ENCODE results near the gene FTMT.
"Not testable (repeated sequence)": the region's sequence is repeated elsewhere in the genome, so short reads cannot be mapped to it uniquely, and the experiment has no call there.

Gene FTMT

DNA sequence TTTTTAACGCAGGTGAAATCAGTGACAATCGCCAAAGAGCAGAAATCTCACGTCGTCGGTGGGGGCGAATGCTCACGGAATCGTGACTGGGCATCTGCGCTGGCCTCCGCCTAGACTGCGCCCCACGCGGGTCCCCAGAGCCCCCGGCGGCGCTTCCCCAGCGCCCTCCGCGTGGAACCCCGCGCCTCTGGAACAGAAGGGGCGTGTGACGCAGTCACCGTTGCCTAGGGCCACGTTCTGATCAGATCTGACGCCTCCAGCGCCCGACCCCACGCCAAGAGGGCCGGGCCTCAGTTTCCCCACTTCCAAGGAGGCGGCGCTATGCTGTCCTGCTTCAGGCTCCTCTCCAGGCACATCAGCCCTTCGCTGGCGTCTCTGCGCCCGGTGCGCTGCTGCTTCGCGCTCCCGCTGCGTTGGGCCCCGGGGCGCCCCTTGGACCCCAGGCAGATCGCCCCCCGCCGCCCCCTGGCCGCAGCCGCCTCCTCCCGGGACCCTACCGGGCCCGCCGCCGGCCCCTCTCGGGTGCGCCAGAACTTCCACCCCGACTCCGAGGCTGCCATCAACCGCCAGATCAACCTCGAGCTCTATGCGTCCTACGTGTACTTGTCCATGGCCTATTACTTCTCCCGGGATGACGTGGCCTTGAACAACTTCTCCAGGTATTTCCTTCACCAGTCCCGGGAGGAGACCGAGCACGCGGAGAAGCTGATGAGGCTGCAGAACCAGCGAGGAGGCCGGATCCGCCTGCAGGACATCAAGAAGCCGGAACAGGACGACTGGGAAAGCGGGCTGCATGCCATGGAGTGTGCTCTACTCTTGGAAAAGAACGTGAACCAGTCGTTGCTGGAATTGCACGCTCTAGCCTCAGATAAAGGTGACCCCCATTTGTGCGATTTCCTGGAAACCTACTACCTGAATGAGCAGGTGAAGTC is at the start of gene FTMT:
FTMT (plus strand) TSS at position 240 of the 932 bp plus-strand sequence; CDS start at position 322, 82 bp downstream.
- H3K4me3 ChIP-seq (ENCODE audit: low read depth, low read length) = no peak within 1 kb of the TSS
- ChIA-PET CTCF (no interaction called here), POLR2A (no interaction called here)
- DNase-seq (ENCODE audit: low read depth, low spot score) = no peak
- TF ChIP-seq, protein P1, sequence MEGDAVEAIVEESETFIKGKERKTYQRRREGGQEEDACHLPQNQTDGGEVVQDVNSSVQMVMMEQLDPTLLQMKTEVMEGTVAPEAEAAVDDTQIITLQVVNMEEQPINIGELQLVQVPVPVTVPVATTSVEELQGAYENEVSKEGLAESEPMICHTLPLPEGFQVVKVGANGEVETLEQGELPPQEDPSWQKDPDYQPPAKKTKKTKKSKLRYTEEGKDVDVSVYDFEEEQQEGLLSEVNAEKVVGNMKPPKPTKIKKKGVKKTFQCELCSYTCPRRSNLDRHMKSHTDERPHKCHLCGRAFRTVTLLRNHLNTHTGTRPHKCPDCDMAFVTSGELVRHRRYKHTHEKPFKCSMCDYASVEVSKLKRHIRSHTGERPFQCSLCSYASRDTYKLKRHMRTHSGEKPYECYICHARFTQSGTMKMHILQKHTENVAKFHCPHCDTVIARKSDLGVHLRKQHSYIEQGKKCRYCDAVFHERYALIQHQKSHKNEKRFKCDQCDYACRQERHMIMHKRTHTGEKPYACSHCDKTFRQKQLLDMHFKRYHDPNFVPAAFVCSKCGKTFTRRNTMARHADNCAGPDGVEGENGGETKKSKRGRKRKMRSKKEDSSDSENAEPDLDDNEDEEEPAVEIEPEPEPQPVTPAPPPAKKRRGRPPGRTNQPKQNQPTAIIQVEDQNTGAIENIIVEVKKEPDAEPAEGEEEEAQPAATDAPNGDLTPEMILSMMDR (IDR thresholded peaks at IDR 0.05; ENCODE audit: insufficient read depth, low read length, missing control alignments) = no peak

DNA sequence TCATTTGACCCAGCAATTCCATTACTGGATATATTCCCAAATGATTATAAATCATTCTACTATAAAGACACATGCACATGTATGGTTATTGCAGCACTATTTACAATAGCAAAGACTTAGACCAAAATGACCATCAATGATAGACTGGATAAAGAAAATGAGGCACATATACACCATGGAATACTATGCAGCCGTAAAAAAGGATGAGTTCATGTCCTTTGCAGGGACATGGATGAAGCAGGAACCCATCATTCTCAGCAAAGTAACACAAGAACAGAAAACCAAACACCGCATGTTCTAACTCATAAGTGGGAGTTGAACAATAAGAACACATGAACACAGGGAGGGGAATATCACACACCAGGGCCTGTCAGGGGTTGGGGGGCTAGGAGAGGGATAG is 46.4 kb upstream of the FTMT start:
- DNase-seq (ENCODE audit: low read depth, low spot score); POLR2A ChIA-PET; H3K4me3 ChIP-seq (ENCODE audit: low read depth, low read length); CTCF ChIA-PET: not testable (repeated sequence)

DNA sequence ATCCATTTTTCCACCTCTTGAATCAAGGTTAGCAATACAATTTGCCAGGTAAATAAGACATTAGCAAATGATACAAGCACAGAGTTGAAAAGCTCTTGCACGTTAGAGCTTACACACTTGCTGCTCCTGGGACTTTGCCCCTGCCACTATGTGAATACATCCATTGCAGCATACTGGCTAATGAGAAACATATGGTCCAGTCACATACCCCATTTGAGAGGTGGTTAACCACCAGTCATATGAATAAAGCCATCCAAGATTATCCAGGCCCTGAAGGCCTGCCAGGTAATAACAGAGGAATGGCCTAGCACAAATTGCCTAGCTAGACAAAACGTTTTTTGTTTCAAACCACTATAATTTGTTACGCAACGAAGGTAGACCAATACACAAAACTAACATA is 45.8 kb upstream of the FTMT start:
- ChIA-PET CTCF (no interaction called here), POLR2A (no interaction called here)
- no peak for DNase-seq (ENCODE audit: low read depth, low spot score)
- TF ChIP-seq, protein P1 (IDR thresholded peaks at IDR 0.05; ENCODE audit: insufficient read depth, low read length, missing control alignments) = no peak
- no peak overlapping the region for H3K4me3 ChIP-seq (ENCODE audit: low read depth, low read length)

DNA sequence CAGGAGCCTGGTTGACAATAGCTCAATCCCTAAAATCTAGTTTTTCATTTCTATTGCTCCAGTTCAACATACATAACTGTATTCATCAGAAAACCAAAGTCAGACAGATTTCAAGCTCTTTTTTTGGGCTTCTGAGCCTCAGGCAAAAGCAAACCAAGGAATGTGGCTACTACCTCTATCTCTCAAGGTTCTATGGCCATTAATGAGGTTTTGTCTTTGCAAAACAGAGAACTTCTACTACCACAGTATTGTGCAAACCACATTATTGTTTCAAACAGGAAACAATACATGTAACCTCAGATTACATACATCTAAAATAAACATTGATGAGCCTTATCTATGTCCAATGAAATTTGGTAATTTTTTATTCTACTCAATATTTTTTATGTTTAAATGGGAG is 35.5 kb upstream of the FTMT start:
- ChIA-PET CTCF (no interaction called here), POLR2A (no interaction called here)
- no peak overlapping the region for H3K4me3 ChIP-seq (ENCODE audit: low read depth, low read length)
- TF ChIP-seq, protein P1 (IDR thresholded peaks at IDR 0.05; ENCODE audit: insufficient read depth, low read length, missing control alignments) = no peak
- no peak for DNase-seq (ENCODE audit: low read depth, low spot score)

DNA sequence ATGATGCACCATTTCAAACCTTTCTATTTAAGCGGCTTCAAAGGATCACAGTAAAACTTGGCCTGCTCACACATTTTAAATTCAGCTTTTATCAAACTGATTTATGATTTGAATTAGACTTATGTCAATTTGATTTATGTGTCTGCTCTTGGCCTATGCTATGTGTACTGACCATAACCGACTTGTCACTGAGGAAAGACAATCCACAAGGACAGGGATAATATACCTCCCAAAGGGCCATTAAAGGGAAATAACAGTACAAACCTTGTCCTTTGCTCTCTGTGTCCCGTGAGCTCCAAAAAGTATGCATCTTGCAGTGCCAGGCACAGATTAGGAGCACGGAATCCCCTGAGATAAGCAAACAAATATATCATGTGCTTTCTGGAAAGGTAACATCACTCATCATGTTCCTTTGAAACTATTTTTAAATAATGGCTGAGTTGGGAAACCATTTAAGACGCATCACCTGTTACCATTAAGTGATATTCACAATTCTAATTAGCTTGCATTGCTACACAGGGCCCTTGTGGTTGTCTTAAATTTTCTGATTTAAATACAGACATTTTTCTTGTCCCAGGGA is 31.9 kb upstream of the FTMT start:
- H3K4me3 ChIP-seq (ENCODE audit: low read depth, low read length) = no peak overlapping the region
- CTCF ChIA-PET = no interaction called here
- POLR2A ChIA-PET = no interaction called here
- TF ChIP-seq, protein P1 (IDR thresholded peaks at IDR 0.05; ENCODE audit: insufficient read depth, low read length, missing control alignments) = no peak
- no peak for DNase-seq (ENCODE audit: low read depth, low spot score)

DNA sequence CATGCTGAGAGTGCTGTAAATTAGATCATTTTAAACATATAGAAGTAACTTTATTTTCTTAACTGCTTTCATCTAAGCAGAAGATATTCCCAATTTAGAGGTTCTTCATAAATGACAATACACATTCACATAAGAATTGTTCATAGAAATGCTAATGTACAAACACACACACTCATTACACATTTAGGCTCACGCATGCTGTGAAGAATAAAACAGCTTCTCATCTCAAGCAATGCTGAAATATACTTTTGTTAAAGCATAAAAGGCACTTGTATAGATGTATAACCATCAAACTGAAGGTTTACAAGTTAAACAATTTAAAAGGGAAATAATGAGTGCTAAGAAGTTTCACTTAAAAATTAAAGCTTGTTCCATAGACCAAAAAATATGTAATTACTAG is 18.1 kb upstream of the FTMT start:
- ChIA-PET POLR2A (no interaction called here), CTCF (no interaction called here)
- no peak for DNase-seq (ENCODE audit: low read depth, low spot score)
- no peak overlapping the region for H3K4me3 ChIP-seq (ENCODE audit: low read depth, low read length)
- TF ChIP-seq, protein P1 (IDR thresholded peaks at IDR 0.05; ENCODE audit: insufficient read depth, low read length, missing control alignments) = no peak

Measured in AG04449 (cell line).